OCI-M2 (cell line): ENCODE measurements around the gene IL12A.

ENCODE experiments used
- DNase-seq: peaks from one replicate; lab custom pipeline; 2025; ENCODE audit not compliant: unreplicated experiment; lab: John Stamatoyannopoulos, UW

Gene IL12A

GRCh38 chr3:160023476-160023875, 34.8 kb downstream of the IL12A start:
- no peak for DNase-seq

- DNase-seq, result no peak
Observed at GRCh38 chr3:160027541-160028195, 39.0 kb downstream of the IL12A start.

- DNase-seq, result no peak
Observed at GRCh38 chr3:160035757-160036156, 47.1 kb downstream of the IL12A start.

GRCh38 chr3:160038862-160039562, 50.4 kb downstream of the IL12A start:
- DNase-seq, result no peak

- DNase-seq, result no peak
Observed at GRCh38 chr3:160040181-160040580, 51.5 kb downstream of the IL12A start.

GRCh38 chr3:160041465-160041864, 52.8 kb downstream of the IL12A start:
- no peak for DNase-seq

GRCh38 chr3:160044121-160044520, 55.5 kb downstream of the IL12A start:
- DNase-seq, result no peak
